ENCODE measurements around the gene IL1B.
"Not testable (repeated sequence)": the region's sequence is repeated elsewhere in the genome, so short reads cannot be mapped to it uniquely, and the experiment has no call there.

The IL1B gene

DNA sequence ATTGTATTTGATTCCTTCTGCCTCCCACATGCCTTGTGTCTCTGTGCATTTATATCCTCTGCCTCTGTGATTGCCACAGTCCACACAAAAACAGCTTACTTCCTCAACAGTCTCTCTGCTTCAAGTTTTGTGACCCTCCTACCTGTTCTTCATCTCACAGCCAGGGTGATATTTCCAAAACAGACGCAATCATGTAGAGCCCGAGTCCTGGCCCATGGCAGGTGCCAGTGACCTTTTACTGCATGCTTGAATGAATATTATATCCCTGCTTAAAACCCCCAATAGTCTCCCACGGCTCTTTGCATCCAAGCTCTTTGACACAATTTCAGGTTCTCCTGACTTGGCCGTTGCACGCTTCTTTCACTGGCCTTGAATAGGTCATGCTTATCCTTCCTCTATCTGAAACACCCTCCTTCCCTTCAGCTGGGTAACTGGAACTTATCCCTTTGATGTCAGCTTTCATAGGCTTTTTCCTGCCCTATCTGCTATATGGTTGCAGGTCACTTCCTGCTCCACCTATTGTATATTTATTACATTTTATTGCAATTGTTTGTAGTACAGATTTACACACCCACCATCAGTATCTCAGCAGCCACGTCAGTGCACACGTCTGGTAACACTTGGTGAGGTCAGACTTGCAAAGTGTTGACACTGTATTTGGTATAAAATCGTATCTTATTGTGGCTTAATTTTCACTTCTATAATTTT is 29.7 kb upstream of the IL1B start:
- no peaks in the 10 kb centered on the region for H3K27me3 ChIP-seq
- H4K20me1 ChIP-seq = no peaks in the 10 kb centered on the region
- no peak for TF ChIP-seq Cebpa-rat (IDR thresholded peaks at IDR 0.05)
- no peak overlapping the region for H3K27ac ChIP-seq
- H3K9me3 ChIP-seq (replicated peaks in 1 of 11) = peaks cover 54 to 79% (median 73%) of the 10 kb centered on the region in 11 experiments
- no peak overlapping the region for H3K4me3 ChIP-seq
- no peaks in the 10 kb centered on the region for H3K36me3 ChIP-seq
- peaks cover 0 to 31% (median 9%) of the 10 kb centered on the region in 10 experiments; a peak in 13 of 20 replicates for H3K4me1 ChIP-seq
- no peak overlapping the region for H3K9ac ChIP-seq
- H3K4me2 ChIP-seq = no peak overlapping the region

GRCh38 chr2:112864072-112864471 is 27.5 kb upstream of the IL1B start:
- Histone ChIP-seq H3K4me3 (no peak overlapping the region), H4K20me1 (no peaks in the 10 kb centered on the region), H3K4me2 (no peak overlapping the region), H3K4me1 (peaks cover 0 to 9% (median under 1%) of the 10 kb centered on the region in 10 experiments; a peak in 8 of 20 replicates), H3K27ac (no peak overlapping the region), H3K27me3 (no peaks in the 10 kb centered on the region), H3K9me3 (replicated peaks in 1 of 11) (peaks cover 76 to 100% (median 94%) of the 10 kb centered on the region in 11 experiments), H3K9ac (no peak overlapping the region), H3K36me3 (no peaks in the 10 kb centered on the region)
- TF ChIP-seq Cebpa-rat (IDR thresholded peaks at IDR 0.05) = no peak

GRCh38 chr2:112859406-112860183 is 23.0 kb upstream of the IL1B start:
- peaks cover 80 to 96% (median 91%) of the 10 kb centered on the region in 11 experiments for H3K9me3 ChIP-seq (replicated peaks in 1 of 11)
- not testable (repeated sequence) for H3K27me3 ChIP-seq, H3K4me3 ChIP-seq, H3K4me2 ChIP-seq, H4K20me1 ChIP-seq, H3K36me3 ChIP-seq, H3K4me1 ChIP-seq, H3K9ac ChIP-seq, H3K27ac ChIP-seq

- Histone ChIP-seq H3K4me2 (no peak overlapping the region), H3K9ac (no peak overlapping the region), H4K20me1 (no peaks in the 10 kb centered on the region)
Observed at GRCh38 chr2:112850588-112850987, 14.0 kb upstream of the IL1B start.

GRCh38 chr2:112849956-112850355 is 13.4 kb upstream of the IL1B start:
- Histone ChIP-seq H3K4me2 (no peak overlapping the region), H3K36me3 (peaks cover 0 to 10% (median 0%) of the 10 kb centered on the region in 11 experiments; a peak in 3 of 22 replicates), H3K27me3 (no peaks in the 10 kb centered on the region), H3K9ac (no peak overlapping the region), H3K27ac (no peak overlapping the region), H3K4me3 (no peak overlapping the region), H3K4me1 (peaks cover 0 to 19% (median 0%) of the 10 kb centered on the region in 10 experiments; a peak in 6 of 20 replicates), H4K20me1 (no peaks in the 10 kb centered on the region), H3K9me3 (replicated peaks in 1 of 11) (peaks cover 23 to 82% (median 61%) of the 10 kb centered on the region in 11 experiments; a peak in 21 of 22 replicates)
- no peak for TF ChIP-seq Cebpa-rat (IDR thresholded peaks at IDR 0.05)

More at GRCh38 chr2:112850588-112850987, 14.0 kb upstream of the IL1B start:
- H3K27ac ChIP-seq = no peak overlapping the region
- no peaks in the 10 kb centered on the region for H3K27me3 ChIP-seq
- H3K36me3 ChIP-seq = peaks cover 0 to 8% (median 0%) of the 10 kb centered on the region in 11 experiments; a peak in 3 of 22 replicates
- no peak overlapping the region for H3K4me3 ChIP-seq
- peaks cover 0 to 14% (median 0%) of the 10 kb centered on the region in 10 experiments; a peak in 6 of 20 replicates for H3K4me1 ChIP-seq
- no peak for TF ChIP-seq Cebpa-rat (IDR thresholded peaks at IDR 0.05)
- H3K9me3 ChIP-seq (replicated peaks in 1 of 11) = peaks cover 22 to 82% (median 57%) of the 10 kb centered on the region in 11 experiments; a peak in 21 of 22 replicates

DNA sequence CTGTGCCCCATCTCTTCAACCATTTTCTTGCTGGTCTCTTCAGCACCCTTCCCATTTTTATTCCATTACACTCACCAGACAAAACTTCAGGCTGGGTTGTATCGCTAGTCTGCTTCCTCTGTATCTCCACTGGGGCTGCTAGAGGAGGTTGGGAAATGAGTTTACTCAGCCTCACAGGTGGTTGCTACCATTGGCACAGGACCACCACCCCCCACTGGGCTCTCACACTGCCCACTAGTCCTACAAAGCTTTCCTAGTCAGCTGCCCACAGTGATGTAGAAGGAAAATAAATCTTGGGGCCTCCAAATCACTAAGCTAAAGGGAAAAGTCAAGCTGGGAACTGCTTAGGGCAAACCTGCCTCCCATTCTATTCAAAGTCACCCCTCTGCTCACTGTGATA is 12.3 kb upstream of the IL1B start:
- peak overlapping the region in 3 of 11 experiments; percentile 2 to 9 (median 7); a peak in 1 of 22 replicates for H3K27ac ChIP-seq
- peaks cover 0 to 14% (median 0%) of the 10 kb centered on the region in 11 experiments; a peak in 3 of 22 replicates for H3K36me3 ChIP-seq
- H3K27me3 ChIP-seq = no peaks in the 10 kb centered on the region
- H3K4me3 ChIP-seq = no peak overlapping the region
- H3K9ac ChIP-seq = no peak overlapping the region
- H4K20me1 ChIP-seq = no peaks in the 10 kb centered on the region
- peaks cover 21 to 84% (median 67%) of the 10 kb centered on the region in 11 experiments; a peak in 21 of 22 replicates for H3K9me3 ChIP-seq (replicated peaks in 1 of 11)
- 0 out of 22 replicates have a peak overlapping the region, but pooled peaks of 1 of the 11 experiments have one; percentile 2 for H3K4me2 ChIP-seq
- no peak for TF ChIP-seq Cebpa-rat (IDR thresholded peaks at IDR 0.05)
- H3K4me1 ChIP-seq = peaks cover 0 to 30% (median 0%) of the 10 kb centered on the region in 10 experiments; a peak in 7 of 20 replicates

- Histone ChIP-seq H3K4me3 (no peak overlapping the region), H3K9me3 (replicated peaks in 1 of 11) (peaks cover 12 to 91% (median 71%) of the 10 kb centered on the region in 11 experiments; a peak in 21 of 22 replicates), H3K36me3 (peaks cover 0 to 14% (median 0%) of the 10 kb centered on the region in 11 experiments; a peak in 3 of 22 replicates), H3K9ac (no peak overlapping the region), H4K20me1 (no peaks in the 10 kb centered on the region), H3K27ac (peak overlapping the region in 4 of 11 experiments; percentile 0 to 19 (median 10); a peak in 6 of 22 replicates), H3K4me1 (peaks cover 18 to 58% (median 26%) of the 10 kb centered on the region in 10 experiments), H3K27me3 (no peaks in the 10 kb centered on the region), H3K4me2 (peak overlapping the region in 2 of 11 experiments; percentile 12 to 18; a peak in 2 of 22 replicates)
- no peak for TF ChIP-seq Cebpa-rat (IDR thresholded peaks at IDR 0.05)
Observed at GRCh38 chr2:112846031-112846430, 9.5 kb upstream of the IL1B start.

- TF ChIP-seq Cebpa-rat (IDR thresholded peaks at IDR 0.05) = no peak
Observed at GRCh38 chr2:112843836-112844235, 7.3 kb upstream of the IL1B start.

More at GRCh38 chr2:112843836-112844235, 7.3 kb upstream of the IL1B start:
- Histone ChIP-seq H3K36me3 (peaks cover 0 to 17% (median 0%) of the 10 kb centered on the region in 11 experiments; a peak in 4 of 22 replicates), H3K4me3 (no peak overlapping the region), H3K27me3 (no peaks in the 10 kb centered on the region), H3K9me3 (replicated peaks in 1 of 11) (peaks cover 12 to 96% (median 82%) of the 10 kb centered on the region in 11 experiments; a peak in 21 of 22 replicates), H3K27ac (peak overlapping the region in 7 of 11 experiments; percentile 11 to 98 (median 94); a peak in 9 of 22 replicates), H4K20me1 (no peaks in the 10 kb centered on the region), H3K4me1 (peaks cover 40 to 80% (median 46%) of the 10 kb centered on the region in 10 experiments), H3K4me2 (peak overlapping the region in 4 of 11 experiments; percentile 76 to 98 (median 85); a peak in 5 of 22 replicates), H3K9ac (no peak overlapping the region)

All from BLaER1 treated with 17β-estradiol and CSF1 and Interleukin-3, amounts not matched to agents 10 nM and 100 nM (cell line).